Measurements from ENCODE around the gene SHF.

DNA sequence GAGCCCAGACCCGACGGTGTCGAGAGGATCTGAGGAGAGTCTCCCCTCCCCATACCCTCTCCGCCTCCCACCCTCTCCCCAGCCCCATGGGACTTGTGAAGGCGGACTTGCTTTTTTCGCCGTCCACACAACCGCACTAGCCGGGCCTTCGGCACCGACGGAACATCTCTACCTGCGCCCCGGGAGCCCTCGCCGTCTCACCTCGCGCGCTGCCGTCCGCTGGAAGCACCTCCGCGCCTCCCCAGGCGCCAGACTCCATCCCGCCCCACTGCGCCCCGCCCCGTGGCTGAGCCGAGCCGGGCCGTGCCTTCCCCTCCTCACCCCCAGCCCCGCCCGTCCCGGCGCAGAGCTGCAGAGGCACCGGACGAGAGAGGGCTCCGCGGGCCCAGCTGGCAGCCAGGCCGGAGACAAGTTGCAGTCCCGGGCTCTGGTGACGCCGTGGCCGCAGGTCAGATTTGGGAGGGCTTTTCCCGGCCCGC is 58.1 kb downstream of the SHF start, which contains the start of the genes DUOX1 and DUOXA1:
- TF ChIP-seq HDAC6 (IDR thresholded peaks at IDR 0.05; ENCODE audit: low read depth, low read length), result no peak
- TF ChIP-seq, protein P1, sequence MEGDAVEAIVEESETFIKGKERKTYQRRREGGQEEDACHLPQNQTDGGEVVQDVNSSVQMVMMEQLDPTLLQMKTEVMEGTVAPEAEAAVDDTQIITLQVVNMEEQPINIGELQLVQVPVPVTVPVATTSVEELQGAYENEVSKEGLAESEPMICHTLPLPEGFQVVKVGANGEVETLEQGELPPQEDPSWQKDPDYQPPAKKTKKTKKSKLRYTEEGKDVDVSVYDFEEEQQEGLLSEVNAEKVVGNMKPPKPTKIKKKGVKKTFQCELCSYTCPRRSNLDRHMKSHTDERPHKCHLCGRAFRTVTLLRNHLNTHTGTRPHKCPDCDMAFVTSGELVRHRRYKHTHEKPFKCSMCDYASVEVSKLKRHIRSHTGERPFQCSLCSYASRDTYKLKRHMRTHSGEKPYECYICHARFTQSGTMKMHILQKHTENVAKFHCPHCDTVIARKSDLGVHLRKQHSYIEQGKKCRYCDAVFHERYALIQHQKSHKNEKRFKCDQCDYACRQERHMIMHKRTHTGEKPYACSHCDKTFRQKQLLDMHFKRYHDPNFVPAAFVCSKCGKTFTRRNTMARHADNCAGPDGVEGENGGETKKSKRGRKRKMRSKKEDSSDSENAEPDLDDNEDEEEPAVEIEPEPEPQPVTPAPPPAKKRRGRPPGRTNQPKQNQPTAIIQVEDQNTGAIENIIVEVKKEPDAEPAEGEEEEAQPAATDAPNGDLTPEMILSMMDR (IDR thresholded peaks at IDR 0.05; ENCODE audit: control extremely low read depth in 1 of 3, insufficient read depth in 1 of 3, low read depth in 1 of 3, low read length in 3 of 3), result no peak
- TF ChIP-seq CHD2 (IDR thresholded peaks at IDR 0.05; ENCODE audit: low read length), result no peak
- peak; percentile 51 for TF ChIP-seq EZH2 (IDR thresholded peaks at IDR 0.05; ENCODE audit: low read depth, low read length, severe bottlenecking)
- TF ChIP-seq POLR2AphosphoS5 (IDR thresholded peaks at IDR 0.05; ENCODE audit: low read depth, low read length), result no peak
- no peak for TF ChIP-seq POLR2A (IDR thresholded peaks at IDR 0.05; ENCODE audit: control extremely low read depth in 1 of 2, low read depth in 2 of 2, low read length in 2 of 2)
- TF ChIP-seq EP300 (IDR thresholded peaks at IDR 0.05; ENCODE audit: borderline replicate concordance in 1 of 2, low read depth in 2 of 2, low read length in 2 of 2), result no peak
- TF ChIP-seq YY1 (IDR thresholded peaks at IDR 0.05; ENCODE audit: low read depth, low read length), result no peak
- no peak for TF ChIP-seq KDM5A (IDR thresholded peaks at IDR 0.05; ENCODE audit: low read length)
- TF ChIP-seq, protein P2, sequence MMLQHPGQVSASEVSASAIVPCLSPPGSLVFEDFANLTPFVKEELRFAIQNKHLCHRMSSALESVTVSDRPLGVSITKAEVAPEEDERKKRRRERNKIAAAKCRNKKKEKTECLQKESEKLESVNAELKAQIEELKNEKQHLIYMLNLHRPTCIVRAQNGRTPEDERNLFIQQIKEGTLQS (IDR thresholded peaks at IDR 0.05; ENCODE audit: insufficient read depth, low read depth, low read length), result no peak
- TF ChIP-seq RXRA (IDR thresholded peaks at IDR 0.05; ENCODE audit: insufficient read depth, low read depth, low read length), result no peak
- no peak for TF ChIP-seq RAD21 (IDR thresholded peaks at IDR 0.05 in 1 of 2, conservative IDR thresholded peaks at IDR 0.05 in 1 of 2; ENCODE audit: low read depth in 2 of 2, low read length in 2 of 2)
- 0 out of 4 replicates have a peak, but pooled peaks of 1 of the 2 experiments have one; percentile 10 for TF ChIP-seq SIN3A (conservative IDR thresholded peaks at IDR 0.05 in 1 of 2, IDR thresholded peaks at IDR 0.05 in 1 of 2; ENCODE audit: low read depth in 1 of 2, low read length in 2 of 2)
- no peak for TF ChIP-seq NRF1 (IDR thresholded peaks at IDR 0.05; ENCODE audit: low read depth, low read length)
